Left colon (tissue), 2 donors: Measurements from ENCODE around the gene MYH7. TPM values are rescaled to one million over a fixed set of nuclear protein-coding genes. Genes with fewer than 3 reads are reported as not detected.
A peak's percentile ranks its signal among the peaks of the same experiment; 100 is the strongest.

Source experiments
- ATAC-seq: fragments of 200-7000 bp; cut with Tn5 transposase; one replicate; pipeline ENCODE4 v1.9.1; 2020; ENCODE audit warnings: mild to moderate bottlenecking, moderate library complexity
- DNase-seq, 2 donors: peaks; one replicate each; pipeline ENCODE4 v3.0.0-alpha.2; 2020
- intact Hi-C, 2 donors: fragments of 100-400 bp; cut with DNase I in 1 of 2; cut with micrococcal nuclease in 1 of 2; formaldehyde crosslinking; loops; one replicate each; pipeline versions ENCODE4 v1.11.2 to v1.14.0; 2022; cut with DNase I, micrococcal nuclease
- microRNA-seq, 2 donors: library from miRNA; unstranded; fragments of <30 nt; microRNA quantifications; one replicate each; pipeline versions ENCODE4 v1.1.0 to v1.2.0, GENCODE V29; 2020
- total RNA-seq, 2 donors: library from RNA; stranded (reverse); fragmentation: NEBNext Ultra II Directional; extraction: Animal tissue kit (Norgen Biotek cat#: 25700); gene quantifications; one replicate each; pipeline ENCODE4 v1.2.1, GENCODE V29; 2021
- donor health status: DM: no; HTN: no; CAD: no.
- donor health status: DM: yes; HTN: yes; CAD: no.

The MYH7 gene
- total RNA-seq, 2 donors from 2014 or later: not detected

- intact Hi-C loops: no loop called here
- ATAC-seq (peak; percentile 12), DNase-seq (no peak)
Measured at GRCh38 chr14:23365036-23365731, 70.3 kb downstream of the MYH7 start, which contains the start of gene EFS. TSS of gene EFS (minus strand) at chr14:23365172. CDS start at chr14:23365025, 147 bp downstream.

GRCh38 chr14:23364164-23365035, 71.1 kb downstream of the MYH7 start:
- no peak for ATAC-seq
- intact Hi-C loops: no loop called here
- DNase-seq: no peak

Small RNA genes within 50 kb of the gene (microRNA-seq; reads per million reads assigned to microRNA genes)
- gene MIR208A (0 to 50.3 reads per million in 2 donors), gene MIR208B (0 to 351 reads per million in 2 donors)

Other genes starting within 250 kb of the MYH7 start
- gene RNF212B, start 197.7 kb downstream of the MYH7 start, total RNA-seq: not detected
- 10 to 100 TPM; 15.3 to 17.6 TPM for gene HOMEZ, start 149.5 kb downstream of the MYH7 start, total RNA-seq
- gene PPP1R3E, start 132.8 kb downstream of the MYH7 start, total RNA-seq: 10 to 100 TPM; 10.8 to 11.2 TPM
- 10 to 100 TPM; 34.7 to 40.2 TPM for gene BCL2L2, start 128.8 kb downstream of the MYH7 start, total RNA-seq
- gene PABPN1, start 114.2 kb downstream of the MYH7 start, total RNA-seq: 100 to 1,000 TPM; 131 to 158 TPM
- gene SLC22A17, start 82.8 kb downstream of the MYH7 start, total RNA-seq: 1 to 10 TPM; 2.7 to 8.0 TPM
- gene EFS, start 70.5 kb downstream of the MYH7 start, total RNA-seq: 1 to 10 TPM; 1.1 to 3.1 TPM
- gene IL25, start 62.9 kb downstream of the MYH7 start, total RNA-seq: not detected
- gene CMTM5, start 58.6 kb downstream of the MYH7 start, total RNA-seq: 1 to 10 TPM in 1 of 2 donors, not detected in 1; 1.6 TPM
- gene MYH6, start 27.4 kb downstream of the MYH7 start, total RNA-seq: not detected
- 10 to 100 TPM; 22.2 to 24.1 TPM for gene NGDN, start 34.0 kb upstream of the MYH7 start, total RNA-seq
- gene ZFHX2, start 116.1 kb upstream of the MYH7 start, total RNA-seq: 1 to 10 TPM in 1 of 2 donors, under 1 TPM in 1; 0.49 to 1.9 TPM
- gene THTPA, start 120.6 kb upstream of the MYH7 start, total RNA-seq: 10 to 100 TPM; 15.7 to 16.6 TPM
- 100 to 1,000 TPM; 159 to 174 TPM for gene AP1G2, start 132.1 kb upstream of the MYH7 start, total RNA-seq
- gene JPH4, start 143.1 kb upstream of the MYH7 start, total RNA-seq: under 1 TPM; 0.21 to 0.84 TPM
- gene DHRS2, start 200.7 kb upstream of the MYH7 start, total RNA-seq: under 1 TPM; 0.22 to 0.34 TPM